ENCODE results near the gene MSL2.

GRCh38 chr3:136186344-136186743 is 9.8 kb downstream of the MSL2 start:
- TF ChIP-seq FOXK2 (IDR thresholded peaks at IDR 0.05), result no peak
- no peak for TF ChIP-seq SP1 (IDR thresholded peaks at IDR 0.05)
- no peak for TF ChIP-seq SUZ12 (IDR thresholded peaks at IDR 0.05)
- no peak for TF ChIP-seq ELF4 (IDR thresholded peaks at IDR 0.05)
- TF ChIP-seq FOXA1 (IDR thresholded peaks at IDR 0.05), result no peak
- no peak for TF ChIP-seq TARDBP (IDR thresholded peaks at IDR 0.05)
- no peak for TF ChIP-seq LEF1 (IDR thresholded peaks at IDR 0.05; ENCODE audit: borderline replicate concordance)
- no peak for TF ChIP-seq CTBP1 (IDR thresholded peaks at IDR 0.05; ENCODE audit: borderline replicate concordance)
- no peak for TF ChIP-seq NFRKB (IDR thresholded peaks at IDR 0.05)
- no peak for TF ChIP-seq FOXM1 (IDR thresholded peaks at IDR 0.05; ENCODE audit: borderline replicate concordance)
- TF ChIP-seq ZNF384 (IDR thresholded peaks at IDR 0.05), result no peak
- TF ChIP-seq BHLHE40 (IDR thresholded peaks at IDR 0.05; ENCODE audit: borderline replicate concordance), result no peak
